HG03159 (cell line): ENCODE data around the gene PPP2R3B.

Experiments
- ATAC-seq: cut with Tn5 transposase; IDR thresholded peaks from one replicate; pipeline ENCODE4 v1.9.1; 2021; ENCODE audit warnings: mild to moderate bottlenecking, moderate library complexity; ENCODE audit not compliant: unreplicated experiment

The PPP2R3B gene

DNA sequence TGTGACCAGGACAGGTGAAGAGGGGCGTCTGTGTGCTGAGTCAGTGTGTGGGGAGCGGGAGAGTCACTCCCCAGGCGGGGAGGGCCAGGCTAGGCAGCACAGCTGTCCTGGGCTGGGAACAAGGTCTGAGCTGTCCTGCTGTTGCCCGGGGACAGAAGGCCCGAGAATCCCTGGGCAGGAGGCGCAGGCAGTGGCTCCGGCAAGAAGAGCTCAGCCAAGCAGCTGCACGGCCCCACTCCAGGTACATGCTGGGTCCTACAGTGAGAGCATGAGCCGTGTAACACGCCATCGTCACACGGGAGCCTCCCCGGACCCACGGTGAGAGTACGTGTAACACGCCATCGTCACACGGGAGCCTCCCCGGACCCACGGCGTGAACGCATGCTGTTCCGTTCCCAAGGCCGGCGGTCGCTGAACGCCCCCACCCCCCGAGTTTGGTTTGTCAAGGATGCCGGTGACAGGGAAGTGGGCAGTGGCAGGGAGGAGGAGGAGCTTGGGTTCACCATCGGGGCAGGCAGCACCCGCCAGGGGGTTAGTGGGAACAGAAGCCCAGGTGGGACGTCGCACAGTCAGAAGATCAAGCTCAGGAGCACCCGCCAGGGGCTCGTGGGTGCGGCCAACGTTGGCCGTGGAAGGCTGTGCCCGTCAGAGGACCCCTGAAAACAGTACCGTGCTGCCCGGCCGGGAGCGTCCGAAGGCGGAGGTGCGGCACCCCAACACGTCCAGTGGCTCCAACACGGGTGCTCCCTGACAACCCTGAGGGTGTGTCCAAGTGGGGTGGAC, 15.6 kb downstream of the PPP2R3B start:
- no peak for ATAC-seq

GRCh38 chrX:370244-370962, 16.3 kb downstream of the PPP2R3B start:
- no peak for ATAC-seq

GRCh38 chrX:369563-370101, 17.1 kb downstream of the PPP2R3B start:
- no peak for ATAC-seq

DNA sequence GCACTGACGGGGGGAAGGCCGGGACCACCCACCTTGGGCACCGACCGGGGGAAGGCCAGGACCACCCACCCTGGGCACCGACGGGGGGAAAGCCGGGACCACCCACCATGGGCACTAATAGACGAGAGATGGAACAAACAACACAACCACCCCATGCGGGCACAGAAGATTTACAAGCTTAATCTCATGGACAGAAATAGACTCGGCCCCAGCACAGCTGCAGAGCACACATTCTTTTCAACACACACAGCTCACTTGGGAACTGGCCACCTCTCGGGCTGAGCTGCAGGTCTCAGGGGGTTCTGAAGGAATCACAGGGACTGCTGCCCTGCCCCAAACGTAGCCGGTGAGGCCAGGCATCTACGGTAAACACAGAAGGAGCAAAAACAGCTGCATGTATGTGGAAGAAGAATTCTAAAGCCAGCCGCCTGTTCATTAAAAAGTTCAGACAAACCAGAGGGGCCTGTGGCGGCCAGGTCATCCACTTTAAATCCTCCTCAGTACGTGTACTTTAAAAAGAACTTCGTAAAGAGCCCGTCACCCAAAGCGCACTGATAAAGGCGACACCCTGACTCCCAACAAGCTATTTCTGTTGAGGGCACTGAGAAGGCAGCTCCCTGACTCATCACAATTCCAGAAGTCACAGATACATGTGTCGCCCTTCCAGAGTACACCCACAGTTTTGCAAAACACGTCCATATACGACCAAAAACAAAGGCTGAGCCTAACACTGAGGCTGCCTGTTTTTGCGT, 17.7 kb downstream of the PPP2R3B start:
- ATAC-seq = no peak

GRCh38 chrX:367866-368265, 18.8 kb downstream of the PPP2R3B start:
- ATAC-seq = no peak

- no peak for ATAC-seq
Measured at GRCh38 chrX:367349-367748, 19.4 kb downstream of the PPP2R3B start.

DNA sequence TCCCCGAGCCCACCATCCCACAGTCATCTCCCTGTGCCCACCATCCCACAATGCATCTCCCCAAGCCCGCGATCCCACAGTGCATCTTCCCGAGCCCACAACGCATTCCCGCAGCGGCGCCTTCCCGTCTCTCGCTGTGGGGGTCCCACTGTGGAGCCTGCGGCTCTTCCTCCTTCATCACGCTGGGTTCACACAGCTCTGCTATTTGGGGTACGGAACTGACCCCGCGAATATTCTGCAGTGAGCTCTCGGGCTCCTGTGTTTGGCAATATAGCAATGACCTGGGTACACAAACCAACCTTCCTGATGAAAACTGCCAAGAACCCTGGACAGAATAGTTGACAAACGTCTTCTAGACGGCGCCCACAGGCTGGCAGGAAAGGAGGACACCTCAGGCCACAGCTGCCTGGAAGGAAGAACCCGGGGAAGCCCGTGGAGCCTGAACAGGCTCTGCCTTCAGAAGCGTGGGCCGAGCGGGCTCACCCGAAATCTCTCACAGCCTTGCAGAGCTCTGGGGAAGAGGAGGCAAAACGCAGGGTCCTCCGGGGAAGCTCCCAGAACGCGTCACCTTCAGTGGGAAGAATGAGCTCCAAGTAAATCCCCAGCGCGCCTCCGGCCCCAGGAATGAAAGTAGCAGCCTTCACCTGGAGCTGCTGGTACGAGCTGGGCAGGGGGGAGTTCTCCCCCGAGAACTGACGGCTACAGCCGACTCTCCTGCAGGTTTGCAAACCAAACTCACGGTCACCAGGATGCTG, 22.9 kb downstream of the PPP2R3B start:
- ATAC-seq = no peak

- ATAC-seq = no peak
Measured at GRCh38 chrX:362937-363620, 23.6 kb downstream of the PPP2R3B start.

DNA sequence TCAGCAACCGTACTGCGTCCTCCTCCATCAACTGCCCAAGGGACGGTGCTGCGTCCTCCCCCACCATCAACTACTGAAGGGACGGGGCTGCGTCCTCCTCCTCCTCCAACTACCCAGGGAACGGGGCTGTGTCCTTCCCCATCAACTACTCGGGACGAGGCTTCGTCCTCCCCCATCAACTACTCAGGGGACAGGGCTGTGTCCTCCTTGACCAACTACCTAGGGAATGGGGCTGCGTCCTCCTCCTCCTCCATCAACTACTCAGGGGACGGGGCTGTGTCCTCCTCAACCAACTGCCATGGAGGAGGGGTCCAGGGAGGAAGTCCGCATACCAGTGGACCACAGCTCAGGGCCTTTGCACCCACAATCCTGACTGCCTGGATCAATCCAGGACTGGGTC, 24.4 kb downstream of the PPP2R3B start:
- no peak for ATAC-seq

DNA sequence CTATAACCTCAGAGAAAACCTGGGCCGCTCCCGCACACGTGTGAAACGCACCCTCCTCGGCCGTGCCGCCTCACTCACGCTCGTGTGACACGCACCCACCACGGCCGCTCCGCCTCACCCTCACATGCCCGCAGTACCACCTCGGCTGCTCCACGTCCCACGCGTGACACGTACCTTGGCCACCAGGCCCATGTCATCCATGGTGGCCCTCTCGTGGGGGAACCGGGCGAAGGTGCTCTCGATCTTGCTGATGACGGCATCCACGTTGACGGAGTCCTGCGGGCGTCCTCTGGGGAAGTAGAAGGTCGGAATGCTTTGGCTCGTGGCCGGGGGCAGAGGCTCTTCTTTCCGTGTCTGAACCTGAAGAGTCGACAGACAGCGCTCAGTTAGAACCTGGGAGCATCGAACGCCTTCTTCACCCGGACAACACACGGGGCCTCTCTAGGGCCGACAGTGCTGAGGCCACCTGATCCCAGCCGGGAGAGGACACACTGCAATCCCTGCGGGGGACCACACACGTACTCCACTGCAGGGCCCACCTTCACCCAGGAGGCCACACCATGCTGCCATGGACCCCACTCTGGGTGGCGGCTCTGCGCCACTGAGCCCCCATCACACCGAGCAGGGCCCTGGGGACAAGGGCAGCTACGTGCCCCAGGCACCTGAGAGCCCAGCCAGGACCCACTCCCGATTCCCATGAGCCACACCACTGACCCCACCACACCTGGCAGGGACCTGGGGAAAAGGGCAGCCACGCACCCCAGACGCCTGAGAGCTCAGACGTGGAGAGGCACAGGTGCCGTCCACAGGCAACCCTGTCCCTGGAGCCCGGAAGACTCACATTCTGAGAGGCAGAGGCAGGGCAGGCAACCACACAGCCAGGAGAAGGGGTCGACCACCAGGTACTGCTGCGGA, 25.2 kb downstream of the PPP2R3B start:
- no peak for ATAC-seq

DNA sequence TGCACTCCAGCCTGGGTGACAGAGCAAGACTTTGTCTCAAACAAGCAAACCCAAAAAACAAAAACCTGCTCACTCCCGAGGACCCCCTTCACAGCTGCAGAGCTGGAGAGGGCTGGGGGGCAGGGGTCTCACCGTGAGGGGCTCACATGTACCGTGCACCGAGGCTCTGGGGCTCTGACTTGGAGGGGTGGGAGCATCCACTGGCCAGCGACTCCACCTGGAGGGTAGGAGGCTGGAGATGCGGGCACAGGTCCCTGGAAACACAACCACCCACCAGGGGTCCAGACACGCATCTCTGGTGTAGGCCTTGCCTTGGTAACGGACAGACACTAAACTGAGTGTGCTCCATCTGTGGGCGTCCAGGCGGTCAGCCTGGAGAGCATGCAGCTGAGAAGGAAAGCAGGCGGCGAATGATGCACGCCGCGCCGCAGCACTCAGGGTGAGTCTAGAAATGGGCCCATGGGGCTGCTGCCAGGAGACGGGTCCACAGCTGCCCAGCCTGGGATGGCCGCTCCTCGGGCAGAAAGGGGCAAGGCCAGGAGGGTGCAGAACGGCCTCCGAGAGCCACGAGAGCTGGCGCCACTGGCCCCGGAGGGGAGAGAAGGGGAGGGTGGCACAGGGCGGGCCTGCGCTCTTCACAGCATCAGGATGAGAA, 26.1 kb downstream of the PPP2R3B start:
- no peak for ATAC-seq

- no peak for ATAC-seq
Measured at GRCh38 chrX:358651-359143, 28.0 kb downstream of the PPP2R3B start.

- ATAC-seq = no peak
Measured at GRCh38 chrX:357693-358471, 28.8 kb downstream of the PPP2R3B start.

GRCh38 chrX:357035-357692, 29.5 kb downstream of the PPP2R3B start:
- ATAC-seq = no peak

DNA sequence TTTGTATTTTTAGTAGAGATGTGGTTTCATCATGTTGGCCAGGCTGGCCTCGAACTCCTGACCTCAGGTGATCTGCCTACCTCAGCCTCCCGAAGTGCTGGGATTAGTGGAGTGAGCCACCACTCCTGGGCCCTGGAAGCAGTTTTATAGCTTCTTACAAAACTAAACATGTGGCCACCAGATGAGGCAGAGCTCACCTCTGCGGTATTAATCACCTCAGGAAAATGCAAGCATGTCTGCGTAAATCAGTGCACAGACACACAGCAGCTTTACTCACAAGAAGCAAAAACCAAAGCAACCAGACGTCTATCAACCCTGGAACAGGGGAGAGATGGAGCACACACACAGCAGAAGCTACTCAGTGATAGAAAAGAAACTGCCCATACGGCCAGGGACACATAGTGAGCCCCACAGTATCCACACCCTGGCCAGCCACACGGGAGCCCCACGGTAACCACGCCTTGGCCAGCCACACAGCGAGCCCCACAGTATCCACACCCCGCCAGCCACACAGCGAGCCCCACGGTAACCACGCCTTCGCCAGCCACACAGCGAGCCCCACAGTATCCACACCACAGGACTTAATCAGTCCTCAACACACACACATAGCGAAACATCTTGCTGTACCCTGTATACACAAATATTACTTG, 30.2 kb downstream of the PPP2R3B start:
- ATAC-seq = no peak

DNA sequence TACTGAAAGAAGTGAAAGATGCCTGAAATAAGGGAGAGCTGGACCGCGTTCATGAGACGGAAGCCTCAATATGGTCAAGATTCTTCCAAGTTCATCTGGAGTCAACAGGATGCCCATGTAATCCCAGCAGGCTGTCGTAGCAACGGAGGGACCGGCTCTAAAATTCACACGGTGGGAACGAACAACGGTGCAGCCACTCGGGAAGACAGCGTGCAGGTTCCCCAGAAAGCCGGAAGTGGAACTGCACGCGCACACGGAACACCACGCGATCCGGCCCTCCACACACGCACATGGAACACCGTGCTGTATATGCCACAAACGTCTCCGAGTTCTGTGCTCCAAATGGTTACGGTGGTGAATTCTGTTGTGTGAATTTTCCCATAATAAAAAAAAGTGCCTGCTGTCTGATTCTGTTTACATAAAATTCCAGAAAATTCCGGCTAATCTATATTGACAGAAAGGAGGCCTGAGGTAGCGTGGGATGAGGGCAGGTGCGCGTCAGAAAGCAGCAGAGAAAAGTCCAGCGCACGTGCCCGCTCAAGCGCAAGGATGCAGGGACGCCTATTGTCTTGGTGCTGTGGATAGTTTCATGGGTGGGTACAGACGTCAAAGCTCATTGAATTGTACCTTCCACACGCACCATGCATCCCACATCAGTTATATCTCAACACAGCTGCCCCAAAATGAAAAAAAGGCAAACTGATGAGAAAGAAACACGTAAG, 31.2 kb downstream of the PPP2R3B start:
- ATAC-seq = no peak
